Measurements from ENCODE around the gene MAD1L1.
"Not testable (repeated sequence)": the region's sequence is repeated elsewhere in the genome, so short reads cannot be mapped to it uniquely, and the experiment has no call there.

Gene MAD1L1

GRCh38 chr7:1868516-1869165, 364.1 kb downstream of the MAD1L1 start:
- in situ Hi-C loops (cut with HindIII; ENCODE audit: low sequenced_read_pairs), result no loop called here

- in situ Hi-C loops (cut with HindIII; ENCODE audit: low sequenced_read_pairs), result no loop called here
These were observed 365.1 kb downstream of the MAD1L1 start for GRCh38 chr7:1867370-1868260.

GRCh38 chr7:1866601-1867000, 366.1 kb downstream of the MAD1L1 start:
- in situ Hi-C loops (cut with HindIII; ENCODE audit: low sequenced_read_pairs), result no loop called here

- in situ Hi-C loops (cut with HindIII; ENCODE audit: low sequenced_read_pairs), result no loop called here
These were observed 367.0 kb downstream of the MAD1L1 start for GRCh38 chr7:1865571-1866255.

- in situ Hi-C loops (cut with HindIII; ENCODE audit: low sequenced_read_pairs), result no loop called here
These were observed 367.7 kb downstream of the MAD1L1 start for GRCh38 chr7:1865000-1865555.

- in situ Hi-C loops (cut with HindIII; ENCODE audit: low sequenced_read_pairs), result no loop called here
These were observed 368.4 kb downstream of the MAD1L1 start for GRCh38 chr7:1864161-1864940.

- in situ Hi-C loops (cut with HindIII; ENCODE audit: low sequenced_read_pairs), result no loop called here
These were observed 369.4 kb downstream of the MAD1L1 start for GRCh38 chr7:1863091-1863900.

GRCh38 chr7:1862560-1862959, 370.2 kb downstream of the MAD1L1 start:
- in situ Hi-C loops (cut with HindIII; ENCODE audit: low sequenced_read_pairs), result no loop called here

- in situ Hi-C loops (cut with HindIII; ENCODE audit: low sequenced_read_pairs), result no loop called here
These were observed 370.8 kb downstream of the MAD1L1 start for GRCh38 chr7:1861799-1862458.

- in situ Hi-C loops (cut with HindIII; ENCODE audit: low sequenced_read_pairs), result not testable (repeated sequence)
These were observed 371.6 kb downstream of the MAD1L1 start for GRCh38 chr7:1860881-1861798.

GRCh38 chr7:1859266-1860035, 373.3 kb downstream of the MAD1L1 start:
- in situ Hi-C loops (cut with HindIII; ENCODE audit: low sequenced_read_pairs), result no loop called here

GRCh38 chr7:1858435-1859265, 374.1 kb downstream of the MAD1L1 start:
- in situ Hi-C loops (cut with HindIII; ENCODE audit: low sequenced_read_pairs), result no loop called here

GRCh38 chr7:1857487-1858421, 375.0 kb downstream of the MAD1L1 start:
- in situ Hi-C loops (cut with HindIII; ENCODE audit: low sequenced_read_pairs), result no loop called here

- in situ Hi-C loops (cut with HindIII; ENCODE audit: low sequenced_read_pairs), result no loop called here
These were observed 375.8 kb downstream of the MAD1L1 start for GRCh38 chr7:1856888-1857441.
